ENCODE data around the gene REG3G. TPM values are rescaled to one million over a fixed set of nuclear protein-coding genes. Genes with fewer than 3 reads are reported as not detected.
"Not testable (repeated sequence)": the region's sequence is repeated elsewhere in the genome, so short reads cannot be mapped to it uniquely, and the experiment has no call there.

REG3G gene
- total and polyA plus RNA-seq, 2 of the 4 experiments (the other 2 are of a cell fraction), result not detected

DNA sequence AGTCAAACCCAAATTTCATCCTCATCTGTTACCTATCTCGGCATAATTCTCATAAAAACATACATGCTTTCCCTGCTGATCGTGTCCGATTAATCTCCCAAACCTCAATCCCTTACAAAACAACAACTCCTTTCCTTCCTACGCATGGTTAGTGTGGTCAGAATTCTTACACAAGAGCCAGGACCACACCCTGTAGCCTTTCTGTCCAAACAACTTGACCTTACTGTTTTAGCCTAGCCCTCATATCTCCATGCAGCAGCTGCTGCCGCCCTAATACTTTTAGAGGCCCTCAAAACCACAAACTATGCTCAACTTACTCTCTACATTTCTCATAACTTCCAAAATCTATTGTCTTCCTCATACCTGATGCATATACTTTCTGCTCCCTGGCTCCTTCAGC, 29.3 kb downstream of the REG3G start:
- H2BK5ac ChIP-seq (ENCODE audit: low read depth, low read length, poor library complexity, severe bottlenecking); H4K91ac ChIP-seq (ENCODE audit: insufficient read depth, low read depth, low read length); H2AK5ac ChIP-seq (ENCODE audit: low read depth, low read length); H3K27ac ChIP-seq (ENCODE audit: insufficient read depth, low read length); H3K79me1 ChIP-seq (ENCODE audit: low read depth in 1 of 2, low read length in 2 of 2); H3K18ac ChIP-seq (ENCODE audit: low read depth, low read length); H2BK15ac ChIP-seq (ENCODE audit: low read depth, low read length); H3K4me3 ChIP-seq (ENCODE audit: insufficient read depth, low read depth, low read length); H3K9me1 ChIP-seq (ENCODE audit: insufficient read depth, low read length); H3K4ac ChIP-seq (ENCODE audit: low read depth, low read length); DNase-seq; intact Hi-C loops (cut with micrococcal nuclease); H4K8ac ChIP-seq (ENCODE audit: low read depth in 2 of 2, low read length in 2 of 2); ATAC-seq (ENCODE audit: low read depth); H3K36me3 ChIP-seq (ENCODE audit: control insufficient read depth, insufficient read depth, low read length); H2AFZ ChIP-seq (replicated peaks; ENCODE audit: low read length, poor library complexity); dilution Hi-C loops (cut with HindIII; ENCODE audit: low sequenced_read_pairs, unreplicated experiment); H4K5ac ChIP-seq (ENCODE audit: low read depth, low read length); H3K23ac ChIP-seq (ENCODE audit: low read depth, low read length); H3K4me1 ChIP-seq (ENCODE audit: control insufficient read depth, insufficient read depth, low read length); H3K9me3 ChIP-seq (ENCODE audit: control insufficient read depth, insufficient read depth, low read length); POLR2A ChIA-PET (ENCODE audit: unreplicated experiment); H4K20me1 ChIP-seq (ENCODE audit: insufficient read depth, low read length); H2BK20ac ChIP-seq (ENCODE audit: low read depth, low read length); in situ Hi-C loops (cut with MboI; ENCODE audit: low sequenced_read_pairs); CTCF ChIA-PET; H3K27me3 ChIP-seq (ENCODE audit: control insufficient read depth, insufficient read depth, low read length); H3K56ac ChIP-seq (ENCODE audit: extremely low read depth, insufficient read depth, low read length); BruUV-seq (replicated peaks); H3K4me2 ChIP-seq (ENCODE audit: low read depth, low read length); H2AK9ac ChIP-seq (replicated peaks; ENCODE audit: low read depth, low read length, poor library complexity); H3K9ac ChIP-seq (ENCODE audit: low read depth, low read length); H3K14ac ChIP-seq (replicated peaks; ENCODE audit: low read depth, low read length); H2BK120ac ChIP-seq (ENCODE audit: low read depth, low read length): not testable (repeated sequence)
- 17% methylated on average over 1 of the region's 5 CpGs; no CpG with 5 or more reads in 1 of the 2 experiments for WGBS, 2 experiments (ENCODE audit: extremely low coverage in 2 of 2, insufficient read length in 1 of 2)

Data from IMR-90 (cell line).